GM18867 (cell line): Measurements from ENCODE around the gene CFAP46.
"Not testable (repeated sequence)": the region's sequence is repeated elsewhere in the genome, so short reads cannot be mapped to it uniquely, and the experiment has no call there.

ENCODE experiments used
- ATAC-seq: cut with Tn5 transposase; IDR thresholded peaks from one replicate; pipeline ENCODE4 v1.9.1; 2021; ENCODE audit warnings: mild to moderate bottlenecking, moderate library complexity; ENCODE audit not compliant: unreplicated experiment

Gene CFAP46

GRCh38 chr10:132810141-132810806, 132.1 kb downstream of the CFAP46 start:
- ATAC-seq = no peak

DNA sequence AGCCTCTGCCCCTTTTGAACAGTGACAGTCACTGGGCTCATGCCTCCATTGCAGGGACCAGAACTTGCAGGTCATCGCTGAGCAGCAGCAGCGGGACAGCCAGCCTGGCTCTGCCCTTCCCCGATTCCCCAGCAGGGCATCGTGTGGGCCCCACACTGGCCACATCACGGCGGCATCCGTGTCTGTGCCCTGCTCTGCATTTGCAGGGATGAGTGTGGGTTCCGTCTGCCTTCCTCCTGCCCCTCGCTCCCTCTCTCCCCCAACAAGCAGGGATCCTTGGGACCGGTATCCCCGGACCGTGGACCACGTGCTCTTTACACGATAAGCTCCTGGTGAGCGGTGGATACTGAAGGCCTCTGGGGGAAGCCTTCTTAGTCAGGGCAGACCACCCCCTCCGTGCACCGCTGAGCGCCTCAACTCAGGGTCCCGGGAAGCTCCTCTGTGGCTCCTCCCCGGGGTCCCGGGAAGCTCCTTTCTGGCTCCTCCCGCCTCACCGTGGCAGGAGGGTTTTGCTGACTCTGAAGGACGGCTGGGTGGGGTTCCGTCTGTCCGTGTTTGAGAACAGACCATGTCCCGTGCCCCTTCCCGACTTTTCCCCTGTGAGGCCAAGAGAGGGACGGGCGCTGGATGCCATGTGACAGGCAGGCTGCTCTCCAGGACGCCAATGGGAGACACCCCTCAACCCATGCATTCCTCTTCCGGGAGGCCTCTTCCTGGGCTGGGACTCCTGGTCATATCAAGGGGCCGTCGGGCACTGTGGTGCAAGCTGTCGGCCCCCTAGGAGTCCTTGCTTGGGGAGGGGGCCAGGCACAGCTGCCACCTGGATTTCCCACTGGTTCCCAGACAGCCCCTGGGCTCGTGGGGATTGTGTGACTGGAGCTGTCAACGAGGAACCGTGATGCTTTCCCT, 132.9 kb downstream of the CFAP46 start:
- no peak for ATAC-seq

DNA sequence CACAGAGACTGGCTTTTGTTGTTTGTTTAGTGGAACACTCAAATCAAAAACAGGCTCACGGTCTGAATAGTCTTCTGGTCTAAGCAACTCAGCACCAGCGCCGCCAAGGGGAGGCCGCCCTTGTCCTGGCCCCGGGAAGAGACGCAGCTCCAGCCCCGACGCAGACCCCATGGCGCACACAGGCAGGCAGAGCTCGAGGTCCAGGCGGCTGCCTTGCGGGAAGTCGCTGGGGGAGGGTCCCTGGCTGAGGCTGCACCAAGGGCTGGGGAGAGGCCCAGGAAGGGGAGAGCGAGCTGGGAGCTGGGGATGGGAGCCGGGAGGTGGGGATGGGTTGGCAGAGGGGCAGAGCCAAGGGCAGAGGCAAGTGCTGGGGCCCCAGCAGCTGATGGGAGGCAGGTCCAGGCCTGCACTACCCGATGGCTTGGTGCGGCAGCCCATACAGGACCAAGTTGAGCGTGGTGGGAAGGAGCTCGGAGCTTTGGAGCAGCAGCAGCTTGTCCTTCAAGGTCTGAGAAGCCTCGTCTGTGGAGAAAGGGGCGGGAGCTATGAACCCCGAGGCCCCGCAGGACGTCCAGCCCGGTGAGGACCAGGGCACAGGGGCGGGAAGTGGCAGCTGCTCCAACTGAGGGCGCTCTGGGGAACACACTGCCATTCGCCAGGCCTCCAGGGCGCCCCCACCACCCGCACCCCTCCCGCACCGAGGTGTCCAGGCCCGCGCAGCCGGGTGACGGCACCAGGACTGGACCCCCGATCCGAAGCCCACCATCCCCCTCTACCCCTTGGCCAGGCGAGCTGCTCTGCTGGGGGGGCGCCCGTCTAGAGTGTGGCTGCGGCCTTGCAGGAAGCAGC, 133.8 kb downstream of the CFAP46 start:
- ATAC-seq = no peak

DNA sequence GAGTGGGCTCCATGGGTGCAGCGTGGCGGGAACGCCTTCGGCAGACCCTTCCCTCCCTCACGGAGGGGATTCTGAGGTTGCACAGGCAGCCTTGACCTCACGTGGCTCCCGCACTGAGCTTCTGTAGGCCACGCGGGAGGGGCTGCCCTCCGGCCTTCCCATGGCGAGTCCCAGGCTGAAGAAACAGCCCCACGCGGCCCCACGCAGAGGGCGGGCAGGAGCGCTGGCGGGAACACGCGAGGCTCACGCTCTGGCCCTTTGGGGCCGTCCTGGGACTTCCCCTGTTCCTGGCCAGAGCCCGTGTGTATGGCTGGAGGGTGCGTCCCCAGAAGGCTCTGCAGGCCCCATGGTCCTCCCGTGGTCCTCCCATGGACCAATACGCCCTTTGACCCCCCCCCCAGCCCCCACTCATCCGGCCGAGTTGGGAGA, 134.7 kb downstream of the CFAP46 start:
- no peak for ATAC-seq

DNA sequence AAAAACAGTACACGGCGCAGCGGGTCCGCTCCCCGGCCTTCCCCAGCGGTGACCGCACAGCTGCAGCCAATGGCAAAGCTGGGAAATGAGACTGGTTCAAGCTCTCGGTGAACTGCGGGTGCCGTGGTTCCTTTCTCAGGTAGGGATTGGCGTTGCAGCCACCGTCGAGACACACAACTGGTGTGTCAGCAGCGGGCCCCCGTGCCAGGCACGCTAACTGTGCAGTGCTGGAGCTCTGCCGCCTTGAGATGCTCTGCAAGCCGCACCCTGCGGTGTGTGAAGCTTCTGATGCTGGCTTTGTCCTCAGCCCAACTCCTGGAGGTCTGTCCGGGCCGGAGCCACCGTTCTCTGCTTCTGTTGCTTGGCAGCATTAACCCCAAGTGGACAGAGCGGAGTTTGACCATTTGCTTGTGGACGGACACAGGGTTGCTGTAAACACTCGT, 135.8 kb downstream of the CFAP46 start:
- no peak for ATAC-seq

DNA sequence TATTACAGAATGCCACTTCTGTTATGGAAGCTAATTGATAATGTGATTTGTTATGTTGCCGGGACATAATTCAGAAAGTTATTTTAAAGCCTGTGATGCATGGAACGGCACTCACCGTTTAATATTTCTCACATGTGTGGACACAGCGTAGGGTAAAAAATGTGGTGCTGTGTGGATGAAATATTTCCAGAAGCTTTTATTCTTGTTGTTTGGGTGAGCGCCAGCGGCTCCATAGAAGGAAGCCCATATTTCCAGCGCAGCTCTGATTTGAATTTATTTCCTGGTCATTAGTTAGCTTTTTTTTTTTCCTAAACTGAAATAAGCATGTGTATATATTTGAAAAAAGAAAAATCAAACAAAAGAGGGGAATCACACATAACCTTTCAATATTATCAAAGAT, 136.3 kb downstream of the CFAP46 start:
- no peak for ATAC-seq

DNA sequence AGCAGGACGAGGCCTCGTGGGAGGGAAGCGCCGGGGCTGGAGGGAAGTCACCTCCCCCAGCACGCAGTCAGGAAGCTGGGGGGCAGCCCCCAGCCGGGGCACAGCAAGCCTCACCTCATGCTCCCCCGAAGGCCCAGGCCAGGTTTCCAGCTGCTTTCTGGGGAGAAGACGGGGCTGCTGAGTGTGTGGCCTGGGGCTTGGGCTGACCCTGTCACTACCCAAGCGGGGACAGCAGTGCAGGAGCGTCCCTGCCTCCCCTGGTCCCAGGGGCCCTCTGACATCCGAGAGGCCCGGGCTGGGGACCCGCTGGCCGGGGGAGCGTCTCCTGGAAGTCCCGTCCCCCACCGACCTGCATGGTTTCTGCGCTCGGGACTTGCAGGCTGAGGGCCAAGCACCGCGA, 136.8 kb downstream of the CFAP46 start:
- no peak for ATAC-seq

GRCh38 chr10:132804785-132805426, 137.5 kb downstream of the CFAP46 start:
- ATAC-seq = no peak

DNA sequence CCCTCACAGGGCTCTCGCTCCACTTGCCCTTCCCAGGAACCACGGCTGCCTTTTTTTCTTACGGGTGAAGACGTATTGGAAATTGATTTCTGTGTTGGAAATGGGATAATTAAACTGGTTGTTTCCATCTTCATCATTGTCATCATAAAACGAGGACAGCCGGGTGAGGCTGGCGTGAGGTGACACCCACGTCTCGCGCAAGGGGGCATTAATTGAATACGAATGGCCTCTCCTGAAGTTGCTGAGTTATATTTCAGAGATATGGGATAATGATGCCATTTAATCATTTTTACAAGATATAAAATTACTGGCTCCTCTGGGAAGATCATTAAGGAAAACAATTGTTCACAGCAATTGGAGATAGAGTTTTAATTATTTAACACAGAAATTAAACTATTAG, 138.1 kb downstream of the CFAP46 start:
- ATAC-seq = no peak

DNA sequence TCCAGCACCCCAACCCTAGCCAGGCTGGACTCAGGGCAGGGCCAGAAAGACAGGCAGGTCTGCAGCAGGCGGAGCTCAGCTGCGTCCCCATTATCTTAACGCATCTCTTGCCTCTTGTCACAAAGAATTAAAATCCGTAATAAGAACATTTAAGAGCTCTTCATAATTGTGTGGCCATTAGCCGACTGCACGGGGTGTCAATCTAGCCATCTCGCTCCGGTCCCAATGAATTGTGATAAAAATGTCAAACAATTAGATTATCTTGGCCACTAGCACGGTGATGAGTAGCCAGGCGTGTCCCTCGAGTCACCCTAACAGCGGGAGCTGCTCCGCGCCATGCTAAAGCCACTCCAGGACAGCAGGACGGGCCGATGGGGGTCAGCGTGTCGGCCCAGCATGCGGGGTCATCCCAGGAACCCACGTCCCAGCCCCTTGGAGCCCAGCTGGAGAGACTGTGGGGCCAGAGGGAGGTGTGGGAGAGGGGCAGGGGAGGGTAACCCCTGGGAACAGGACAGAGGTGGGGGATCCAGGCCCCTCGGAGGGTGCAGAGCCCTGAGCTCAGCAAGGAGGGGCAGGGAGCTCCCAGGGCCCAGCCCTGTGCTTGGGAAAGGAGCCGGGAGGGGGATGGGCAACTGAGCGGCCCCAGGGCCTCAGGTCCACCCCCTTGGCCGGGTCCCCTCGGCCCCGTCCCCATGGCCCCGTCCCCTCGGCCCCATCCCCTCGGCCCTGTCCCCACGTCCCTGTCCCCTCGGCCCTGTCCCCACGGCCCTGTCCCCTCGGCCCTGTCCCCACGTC, 138.8 kb downstream of the CFAP46 start:
- ATAC-seq = no peak

DNA sequence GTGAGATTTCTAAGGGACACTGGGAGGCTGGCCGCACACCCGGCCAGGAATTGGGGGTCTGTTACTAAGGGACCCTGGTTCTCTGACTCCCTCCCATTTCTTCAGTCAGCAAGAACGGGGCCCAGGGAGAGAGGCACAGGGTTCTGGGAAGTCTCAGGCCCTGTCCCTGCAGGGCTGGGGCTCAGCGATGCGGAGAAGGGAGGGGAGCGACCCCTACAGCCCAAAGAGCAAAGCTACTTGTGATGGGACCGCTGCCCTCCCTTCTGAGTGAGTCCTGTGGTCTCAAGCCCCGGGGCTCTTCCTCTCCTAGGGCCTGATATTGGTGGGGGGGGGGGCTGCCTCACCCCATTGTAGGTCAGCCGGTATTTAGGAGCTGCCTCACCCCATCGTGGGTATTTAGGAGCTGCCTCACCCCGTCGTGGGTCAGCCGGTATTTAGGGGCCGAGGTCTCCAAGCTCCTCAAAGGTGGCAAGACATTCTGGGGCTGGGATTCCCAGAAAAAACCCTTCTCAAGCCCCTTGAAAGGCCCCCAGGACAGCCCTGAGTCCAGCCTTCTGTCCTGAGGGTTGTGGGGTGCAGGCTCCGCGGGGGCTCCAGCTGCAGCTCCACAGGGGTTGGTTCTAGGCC, 139.6 kb downstream of the CFAP46 start:
- no peak for ATAC-seq

DNA sequence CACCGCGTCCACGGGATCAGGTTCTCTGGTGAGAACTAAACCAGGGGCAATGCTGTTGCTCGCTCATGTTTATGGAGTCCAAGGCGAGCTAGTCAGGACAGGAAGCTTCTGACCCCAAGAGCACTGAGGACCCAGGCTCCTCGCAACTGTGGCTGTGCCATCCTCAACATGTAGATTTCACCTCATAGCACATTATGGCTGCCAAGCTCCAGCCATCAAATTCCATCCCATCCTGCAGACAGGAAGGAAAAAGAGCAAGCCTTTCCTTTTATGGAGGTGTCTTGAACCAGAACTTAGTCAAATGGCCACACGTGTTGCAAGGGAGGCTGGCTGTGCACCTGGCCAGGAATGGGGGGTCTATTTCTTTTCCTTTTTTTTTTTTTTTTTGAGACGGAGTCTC, 140.3 kb downstream of the CFAP46 start:
- ATAC-seq = no peak

- no peak for ATAC-seq
Observed at GRCh38 chr10:132799865-132800264, 142.5 kb downstream of the CFAP46 start.

- ATAC-seq = no peak
Observed at GRCh38 chr10:132798876-132799275, 143.5 kb downstream of the CFAP46 start.

- ATAC-seq = no peak
Observed at GRCh38 chr10:132798403-132798802, 144.0 kb downstream of the CFAP46 start.

GRCh38 chr10:132797986-132798385, 144.4 kb downstream of the CFAP46 start:
- ATAC-seq = not testable (repeated sequence)

- no peak for ATAC-seq
Observed at GRCh38 chr10:132796846-132797245, 145.5 kb downstream of the CFAP46 start.

- ATAC-seq = no peak
Observed at GRCh38 chr10:132793871-132794849, 148.2 kb downstream of the CFAP46 start.
